IPS-NIHi7 (cell line): ENCODE data around the gene ALKBH5.
A peak's percentile ranks its signal among the peaks of the same experiment; 100 is the strongest.
"Not testable (repeated sequence)": the region's sequence is repeated elsewhere in the genome, so short reads cannot be mapped to it uniquely, and the experiment has no call there.

ENCODE experiments used
- DNase-seq: peaks from one replicate; pipeline ENCODE4 v3.0.0; 2012; ENCODE audit warnings: mixed read lengths; ENCODE audit errors: extremely low spot score

Gene ALKBH5

DNA sequence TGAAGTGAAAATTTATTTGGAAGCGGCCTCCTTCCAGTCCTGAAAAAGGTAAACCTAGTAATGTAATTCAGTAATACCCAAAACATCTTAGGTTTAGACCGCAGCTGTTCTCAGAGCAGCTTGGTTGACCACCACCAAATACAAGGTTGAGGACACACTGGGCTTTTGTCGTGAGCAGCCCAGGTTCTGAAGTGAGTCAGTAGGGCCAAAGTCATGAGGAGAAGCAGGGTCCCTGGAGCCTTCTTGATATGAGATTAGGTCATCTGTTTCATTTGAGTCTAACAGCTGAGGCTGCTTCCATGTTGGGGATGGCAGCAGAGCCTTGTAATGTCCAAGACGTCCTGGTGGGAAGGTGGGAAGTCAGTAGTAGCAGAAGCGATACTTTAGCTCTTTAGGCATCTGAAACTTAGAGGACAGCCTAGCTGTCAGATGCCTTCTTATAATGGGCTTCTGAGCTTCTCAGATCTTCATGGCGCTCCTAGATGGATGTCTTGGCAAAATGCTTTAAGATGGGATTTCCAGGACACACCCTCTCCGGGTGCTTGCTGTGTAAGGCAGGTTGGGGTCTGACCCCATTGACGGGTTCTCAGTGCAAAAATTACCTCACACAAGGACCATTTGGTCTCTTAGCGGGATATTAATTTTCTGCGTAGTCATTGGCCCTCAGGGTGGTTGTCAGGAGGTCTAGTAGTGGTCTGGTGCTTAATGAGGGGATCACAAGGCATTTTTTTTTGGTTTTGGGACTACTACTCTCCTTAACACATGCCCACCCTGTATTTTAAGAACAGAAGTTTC lies 2.4 kb downstream of the ALKBH5 start:
- no peak for DNase-seq

DNA sequence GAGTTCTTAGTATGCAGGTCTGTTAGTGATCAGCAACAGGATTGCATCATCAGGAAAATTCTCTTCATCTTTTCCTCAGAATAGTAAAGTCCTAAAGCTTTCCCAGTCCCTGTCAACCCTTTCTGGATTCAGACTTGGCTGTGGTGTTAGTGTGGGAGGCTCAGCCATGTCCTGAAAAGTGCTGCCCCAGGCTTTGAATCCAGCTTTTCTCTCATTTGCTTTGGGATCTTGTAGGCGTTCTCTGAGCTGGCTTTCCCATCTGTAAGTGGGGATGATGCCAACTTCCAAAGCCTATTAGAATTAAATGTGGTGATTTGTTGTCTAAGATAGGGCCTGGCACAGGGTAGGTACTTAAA lies 3.0 kb downstream of the ALKBH5 start:
- DNase-seq: no peak

DNA sequence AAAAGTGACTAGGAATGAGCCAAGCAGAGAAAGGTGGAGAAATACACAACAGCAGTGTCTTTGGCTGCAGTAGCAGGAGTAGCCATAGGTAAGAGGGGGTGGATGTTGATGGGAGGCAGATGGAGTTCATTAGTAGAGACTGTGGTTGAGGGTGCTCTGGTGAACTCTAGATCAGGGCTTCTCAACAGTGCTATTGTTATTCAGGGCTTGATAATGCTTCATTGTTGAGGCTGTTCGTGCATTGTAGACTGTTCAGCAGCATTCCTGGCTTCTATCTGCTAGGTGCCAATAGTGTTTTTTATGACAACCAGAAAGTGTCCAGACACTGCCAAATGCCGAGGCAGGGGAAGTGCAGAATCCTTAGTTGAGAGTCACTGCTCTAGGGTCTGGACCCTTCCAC lies 3.6 kb downstream of the ALKBH5 start:
- DNase-seq: no peak

DNA sequence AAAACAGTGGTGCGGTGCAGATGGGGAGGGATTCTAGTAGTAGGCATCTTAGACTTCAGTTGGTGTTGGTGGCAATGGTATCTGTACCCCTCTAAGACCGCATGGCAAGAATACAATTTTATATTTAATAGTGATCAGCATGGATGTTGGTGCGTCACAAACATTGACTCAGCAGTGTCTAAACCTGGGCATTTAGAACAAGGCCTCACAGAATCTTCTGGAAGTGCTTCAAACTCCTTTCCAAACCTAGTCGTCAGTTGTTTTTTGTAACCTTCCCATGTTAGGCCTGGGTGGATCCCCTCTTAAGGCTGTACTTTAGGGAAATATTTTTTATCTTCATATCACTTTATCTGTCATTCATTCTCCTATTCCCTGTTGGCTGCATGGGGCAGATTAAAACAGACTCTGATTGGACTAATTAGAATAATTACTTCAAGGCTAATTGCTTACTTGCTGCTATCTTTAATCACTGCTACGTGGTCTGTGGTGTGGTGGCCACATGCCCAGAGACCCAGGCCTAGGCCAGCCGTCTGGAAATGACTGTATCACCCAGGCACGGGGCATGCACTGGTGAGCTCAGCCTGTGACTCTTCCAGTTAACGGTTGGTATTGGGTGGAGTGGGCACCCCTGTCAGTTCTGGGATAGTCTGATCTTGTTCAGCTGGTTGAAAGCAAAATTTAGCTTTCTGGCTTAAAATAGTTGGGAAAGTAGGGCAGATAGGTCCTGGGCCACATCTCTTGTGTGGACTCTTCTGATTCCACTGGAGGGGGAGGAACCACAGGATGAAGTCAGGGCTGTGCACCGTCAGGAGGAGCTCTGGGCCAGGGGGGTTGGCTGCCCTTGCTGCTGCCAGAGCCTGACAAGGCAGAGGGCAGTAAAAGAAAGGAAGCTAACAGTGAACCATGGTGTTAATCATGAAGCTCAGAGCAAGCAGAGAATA lies 4.5 kb downstream of the ALKBH5 start:
- DNase-seq: no peak

DNA sequence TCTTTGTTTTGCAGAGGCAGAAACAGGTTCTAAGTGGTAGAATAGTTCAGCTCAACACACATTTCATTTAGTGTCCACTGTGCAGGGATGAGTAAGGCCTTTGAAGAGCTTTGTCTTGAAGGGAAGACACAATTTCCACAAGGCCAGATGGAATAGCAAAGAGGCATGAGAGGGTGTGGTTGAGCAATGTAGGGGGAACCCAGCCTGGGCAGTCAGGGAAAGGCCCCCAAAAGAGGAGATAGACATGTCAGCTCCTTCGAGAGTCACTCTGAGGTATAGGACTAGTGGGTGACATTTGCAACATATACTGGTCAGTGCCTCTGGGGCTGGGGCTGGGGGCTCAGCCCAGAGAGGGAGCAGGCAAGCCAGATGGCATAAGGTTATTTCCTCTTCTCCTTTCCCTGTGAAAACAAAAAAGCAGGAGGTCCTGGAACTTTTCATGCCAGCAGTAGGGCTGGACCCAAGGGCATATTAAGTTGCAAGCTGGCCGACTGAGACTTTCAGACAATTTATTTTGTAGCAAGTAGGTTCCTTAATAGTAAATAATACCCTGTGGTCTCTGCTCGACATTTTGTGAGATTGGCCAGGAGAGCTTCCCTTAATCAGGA lies 7.1 kb downstream of the ALKBH5 start:
- no peak for DNase-seq

DNA sequence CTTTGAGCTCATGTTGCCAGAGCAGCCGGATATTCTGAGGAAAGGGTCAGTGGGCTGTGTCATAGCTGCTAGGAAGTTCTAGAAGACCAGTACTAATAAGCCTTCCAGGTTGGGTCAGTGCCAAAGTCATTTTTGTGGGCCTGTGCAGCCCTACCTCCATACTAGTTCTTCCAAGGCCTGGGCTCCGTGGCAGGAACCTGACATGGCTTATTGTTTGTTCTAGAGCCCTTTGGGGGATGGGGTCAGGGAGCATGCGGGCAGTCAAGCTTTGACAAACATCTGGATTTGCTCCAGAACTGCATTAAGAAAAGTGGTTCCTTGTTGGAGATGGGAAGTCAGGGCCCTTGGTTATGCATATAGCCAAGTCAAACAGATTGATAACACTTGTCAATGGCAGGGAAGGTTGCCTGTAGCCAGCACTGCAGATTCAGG lies 7.6 kb downstream of the ALKBH5 start:
- DNase-seq: no peak

DNA sequence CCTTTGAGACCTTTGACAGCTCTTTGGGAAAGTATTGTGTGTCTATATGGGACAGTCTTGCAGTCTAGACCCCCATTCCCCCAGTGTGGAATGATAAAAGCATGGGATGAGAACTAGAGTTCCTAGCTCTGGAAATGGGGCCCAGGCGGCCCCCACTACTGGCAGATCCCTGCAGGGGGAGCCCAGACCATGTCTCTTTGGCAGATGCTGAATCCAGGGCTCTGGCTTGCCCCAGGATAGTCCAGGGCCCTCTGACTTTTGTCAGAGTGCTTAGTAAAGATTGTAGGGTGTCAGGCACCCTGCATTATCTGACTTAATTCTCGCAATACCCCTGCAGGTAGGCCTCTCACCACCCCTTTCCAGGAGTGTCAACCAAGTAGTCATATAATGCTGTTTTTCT lies 8.3 kb downstream of the ALKBH5 start:
- DNase-seq: peak; percentile 63

DNA sequence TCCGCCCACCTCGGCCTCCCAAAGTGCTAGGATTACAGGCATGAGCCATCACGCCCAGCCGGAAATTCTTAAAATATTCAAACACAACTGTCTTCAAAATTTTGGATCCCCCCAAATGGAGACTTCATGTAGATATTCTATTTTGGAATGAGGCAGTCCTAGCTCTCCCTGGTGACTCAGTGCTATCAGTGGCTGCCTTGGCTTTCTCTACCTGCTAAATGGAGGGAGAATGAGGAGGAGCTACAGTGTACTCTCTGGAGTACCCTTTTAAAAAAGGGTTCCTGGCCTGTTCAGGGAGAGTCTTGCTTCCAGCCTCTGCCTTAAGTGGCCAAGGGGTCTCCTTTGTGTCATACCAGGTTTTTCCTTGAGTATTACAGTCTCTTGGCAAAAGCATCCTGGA lies 10.8 kb downstream of the ALKBH5 start:
- DNase-seq: no peak

DNA sequence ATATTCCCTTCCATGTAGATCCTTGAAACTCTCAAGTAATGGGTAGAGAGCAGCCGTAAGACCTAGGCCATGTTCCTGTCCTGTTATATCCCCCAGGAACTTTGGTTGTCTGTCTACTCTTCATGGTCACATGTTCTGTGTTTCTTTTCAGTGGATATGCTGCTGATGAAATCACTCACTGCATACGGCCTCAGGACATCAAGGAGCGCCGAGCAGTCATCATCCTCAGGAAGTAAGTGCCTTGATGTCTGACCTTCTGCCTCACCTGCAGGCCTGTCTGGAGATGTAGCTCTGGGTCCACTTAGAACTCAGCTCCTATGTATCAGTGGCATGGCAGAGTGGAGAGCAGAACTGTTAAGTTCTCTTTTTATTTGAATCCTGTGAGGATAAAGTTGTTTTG lies 11.2 kb downstream of the ALKBH5 start:
- no peak for DNase-seq

DNA sequence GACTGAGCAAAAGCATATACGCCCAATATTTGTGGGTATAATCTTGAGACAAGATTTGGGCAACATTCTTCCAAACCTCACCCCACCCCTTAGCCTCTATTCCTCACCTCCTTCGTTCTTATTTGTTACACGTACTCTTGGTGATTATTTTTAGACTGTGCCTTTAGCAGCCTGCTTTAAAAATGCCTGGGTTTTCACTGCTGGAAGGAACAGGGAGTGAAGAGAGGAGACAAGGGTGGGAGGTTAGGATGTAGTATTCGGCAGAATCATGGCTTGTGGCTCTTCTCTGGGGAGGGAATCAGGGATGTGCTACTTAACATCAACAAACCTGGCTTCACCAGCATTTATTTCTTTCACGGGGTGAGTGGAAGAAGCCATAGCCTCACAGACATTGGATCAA lies 11.6 kb downstream of the ALKBH5 start:
- no peak for DNase-seq

DNA sequence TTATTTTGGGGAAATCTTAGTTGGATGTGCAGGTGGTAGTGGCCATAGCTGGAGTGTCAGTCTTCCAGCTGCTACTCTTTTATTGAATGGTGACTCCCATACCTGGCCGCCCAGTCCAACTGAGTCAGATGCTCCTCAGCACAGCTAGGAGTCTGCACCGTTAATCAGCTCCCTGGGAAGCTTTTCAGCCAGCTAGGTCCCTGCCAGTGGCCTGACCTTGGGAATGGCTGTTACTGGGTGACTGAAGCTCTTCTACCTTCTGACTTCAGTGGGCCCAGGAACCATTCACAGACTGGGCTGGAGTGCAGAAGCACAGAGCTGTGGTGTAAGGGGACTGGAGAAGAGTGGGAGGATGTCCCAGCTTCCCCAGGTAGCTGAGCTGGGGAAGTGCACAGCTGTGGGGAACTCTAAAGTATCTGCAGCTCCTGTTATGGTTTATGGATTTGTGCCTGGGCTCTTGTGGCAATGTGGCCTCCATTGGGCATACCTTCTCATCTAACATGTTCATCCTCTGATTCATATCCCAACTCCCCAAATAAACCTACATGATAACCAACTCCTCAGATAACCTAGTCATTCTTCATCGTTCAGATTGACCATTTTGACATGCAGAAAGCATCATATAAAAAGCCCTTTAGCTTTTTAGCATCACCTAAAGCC lies 14.0 kb downstream of the ALKBH5 start:
- DNase-seq: no peak

DNA sequence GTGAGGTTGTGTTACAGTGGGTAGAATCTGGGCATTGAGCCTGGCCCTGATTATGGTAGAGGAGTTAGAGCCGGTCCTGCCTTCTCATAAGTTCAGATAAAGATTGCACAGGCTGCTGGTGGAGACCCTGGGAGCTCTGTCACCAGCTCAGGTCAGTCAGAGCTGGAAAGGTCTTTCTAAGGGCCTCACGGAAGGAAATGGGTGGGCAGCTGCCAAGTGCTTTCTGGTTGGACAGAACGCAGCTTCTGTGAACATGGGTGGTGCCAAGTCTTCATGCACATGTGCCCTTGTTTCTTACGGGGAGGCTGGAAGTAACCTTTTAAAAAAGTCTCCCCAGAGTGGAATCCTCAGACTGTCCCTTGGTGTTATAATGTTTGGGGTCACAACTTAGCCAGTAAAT lies 14.9 kb downstream of the ALKBH5 start:
- no peak for DNase-seq

DNA sequence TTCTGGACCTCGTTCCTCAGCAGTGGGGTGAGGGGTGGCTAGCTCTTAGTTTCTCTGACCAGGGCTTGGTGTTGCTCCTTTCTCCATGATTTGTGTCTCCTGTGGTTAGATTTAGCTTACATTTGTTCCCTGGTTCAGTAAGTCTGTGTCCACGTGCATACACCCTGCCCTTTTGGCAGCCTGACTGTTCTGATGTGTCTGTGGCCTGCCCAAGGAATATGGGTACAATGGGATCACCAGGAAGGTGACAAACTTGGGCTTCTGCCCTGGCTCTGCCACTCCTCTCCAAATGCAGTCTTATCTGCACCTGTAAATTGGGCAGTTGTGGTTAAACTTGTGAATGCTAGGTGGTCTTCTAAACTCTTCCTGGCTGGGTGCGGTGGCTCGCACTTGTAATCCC lies 17.5 kb downstream of the ALKBH5 start:
- DNase-seq: no peak

DNA sequence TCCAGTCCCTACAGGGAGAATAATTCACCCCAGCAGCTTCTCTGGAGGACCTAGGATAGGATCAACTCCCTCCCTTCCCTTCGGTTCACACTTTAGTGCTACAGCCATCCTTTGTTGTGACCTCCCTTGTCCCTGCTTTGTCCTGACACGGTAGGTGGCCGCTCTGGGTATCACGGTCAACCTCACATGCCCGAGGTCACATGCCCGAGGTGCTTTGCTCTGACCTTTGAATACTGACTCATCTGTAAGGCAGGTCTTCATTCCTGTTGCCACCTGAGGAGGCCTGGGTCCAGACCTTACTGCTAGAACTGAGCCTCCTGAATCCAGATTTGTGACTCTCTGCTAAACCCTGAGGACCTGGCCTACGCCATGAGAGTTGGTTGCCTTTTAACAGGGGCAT lies 19.7 kb downstream of the ALKBH5 start:
- peak; percentile 68 for DNase-seq

DNA sequence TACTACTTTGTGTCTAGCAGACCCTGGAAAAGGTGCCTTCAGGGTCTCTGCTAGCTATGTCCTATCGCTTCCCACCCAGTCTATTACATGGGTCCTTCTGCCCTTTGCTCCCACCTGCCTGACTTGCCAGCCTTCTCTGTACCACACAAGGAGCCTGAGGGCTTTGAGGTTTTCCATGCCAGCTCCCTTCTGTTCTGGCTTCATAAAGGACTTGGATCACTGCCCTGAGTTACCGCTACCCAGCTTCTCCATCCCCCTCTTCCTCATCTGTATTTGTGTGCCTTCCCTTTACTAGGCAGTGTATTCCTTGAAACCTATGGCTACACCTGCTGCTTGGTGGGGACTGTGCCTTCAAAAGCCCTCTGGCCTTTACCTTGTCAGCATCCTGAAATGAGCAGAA lies 22.2 kb downstream of the ALKBH5 start:
- no peak for DNase-seq

DNA sequence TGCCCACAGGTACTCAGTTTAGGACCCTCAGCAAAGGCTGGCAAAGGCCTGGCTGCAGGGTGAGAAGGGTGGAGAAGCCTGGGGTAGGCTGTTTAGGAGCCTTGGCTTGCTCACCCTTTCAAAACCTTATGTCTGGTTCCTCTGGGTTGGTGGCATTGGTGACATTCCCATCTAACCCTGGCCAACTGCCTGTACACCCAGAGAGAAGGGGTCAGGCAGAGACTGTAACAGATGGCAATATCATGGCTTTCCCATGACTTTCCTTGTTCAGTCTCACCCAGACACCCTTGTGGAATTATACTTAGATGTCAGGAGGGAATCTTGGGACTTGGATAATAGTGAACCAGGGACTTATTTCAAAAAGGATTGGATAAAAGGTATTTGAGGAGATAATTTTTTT lies 23.3 kb downstream of the ALKBH5 start:
- no peak for DNase-seq

DNA sequence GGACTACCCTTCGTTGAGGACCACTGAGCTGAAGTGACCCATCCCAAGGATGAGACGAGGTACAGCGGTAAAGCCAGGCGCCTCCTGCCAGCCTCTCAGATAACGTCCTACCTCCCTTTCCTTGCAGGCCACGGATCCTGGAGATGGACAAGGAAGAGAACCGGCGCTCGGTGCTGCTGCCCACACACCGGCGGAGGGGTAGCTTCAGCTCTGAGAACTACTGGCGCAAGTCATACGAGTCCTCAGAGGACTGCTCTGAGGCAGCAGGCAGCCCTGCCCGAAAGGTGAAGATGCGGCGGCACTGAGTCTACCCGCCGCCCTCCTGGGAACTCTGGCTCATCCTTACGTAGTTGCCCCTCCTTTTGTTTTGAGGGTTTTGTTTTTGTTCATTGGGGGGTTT lies 24.5 kb downstream of the ALKBH5 start:
- no peak for DNase-seq

DNA sequence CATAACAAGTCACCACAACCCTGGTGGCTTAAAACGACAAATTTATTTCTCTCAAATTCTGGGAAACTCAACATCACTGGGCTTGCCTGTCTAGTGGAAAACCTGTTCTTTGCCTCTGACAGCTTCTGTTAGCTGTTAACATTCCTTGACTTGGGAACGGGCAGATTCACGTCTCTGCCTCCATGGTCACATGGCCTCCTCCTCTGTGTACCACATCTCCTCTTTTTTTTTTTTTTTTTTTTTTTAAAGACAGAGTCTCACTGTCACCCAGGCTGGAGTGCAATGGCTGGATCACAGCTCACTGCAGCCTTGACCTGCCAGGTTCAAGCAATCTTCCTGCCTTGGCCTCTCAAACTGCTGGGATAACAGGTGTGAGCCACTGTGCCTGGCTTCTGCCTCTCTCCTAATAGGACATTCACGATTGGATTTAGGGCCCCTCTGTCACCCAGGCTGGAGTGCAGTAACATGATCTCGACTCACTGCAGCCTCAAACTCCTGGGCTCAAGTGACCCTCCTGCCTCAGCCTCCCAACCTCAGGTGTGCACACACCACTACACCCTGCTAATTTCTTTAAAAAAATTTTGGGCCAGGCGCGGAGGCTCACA lies 30.1 kb downstream of the ALKBH5 start:
- DNase-seq: no peak

DNA sequence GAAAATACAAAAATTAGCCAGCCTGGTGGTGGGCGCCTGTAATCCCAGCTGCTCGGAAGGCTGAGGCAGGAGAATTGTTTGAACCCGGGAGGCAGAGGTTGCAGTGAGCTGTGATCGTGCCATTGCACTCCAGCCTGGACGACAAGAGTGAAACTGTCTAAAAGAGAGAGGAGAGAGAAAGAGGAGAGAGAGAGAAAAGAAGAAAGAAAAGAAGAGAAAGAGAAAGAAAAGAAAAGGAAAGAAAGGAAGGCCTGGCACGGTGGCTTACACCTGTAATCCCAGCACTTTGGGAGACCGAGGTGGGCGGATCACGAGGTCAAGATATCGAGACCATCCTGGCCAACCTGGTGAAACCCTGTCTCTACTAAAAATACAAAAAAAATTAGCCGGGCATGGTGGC lies 33.3 kb downstream of the ALKBH5 start:
- DNase-seq: not testable (repeated sequence)

DNA sequence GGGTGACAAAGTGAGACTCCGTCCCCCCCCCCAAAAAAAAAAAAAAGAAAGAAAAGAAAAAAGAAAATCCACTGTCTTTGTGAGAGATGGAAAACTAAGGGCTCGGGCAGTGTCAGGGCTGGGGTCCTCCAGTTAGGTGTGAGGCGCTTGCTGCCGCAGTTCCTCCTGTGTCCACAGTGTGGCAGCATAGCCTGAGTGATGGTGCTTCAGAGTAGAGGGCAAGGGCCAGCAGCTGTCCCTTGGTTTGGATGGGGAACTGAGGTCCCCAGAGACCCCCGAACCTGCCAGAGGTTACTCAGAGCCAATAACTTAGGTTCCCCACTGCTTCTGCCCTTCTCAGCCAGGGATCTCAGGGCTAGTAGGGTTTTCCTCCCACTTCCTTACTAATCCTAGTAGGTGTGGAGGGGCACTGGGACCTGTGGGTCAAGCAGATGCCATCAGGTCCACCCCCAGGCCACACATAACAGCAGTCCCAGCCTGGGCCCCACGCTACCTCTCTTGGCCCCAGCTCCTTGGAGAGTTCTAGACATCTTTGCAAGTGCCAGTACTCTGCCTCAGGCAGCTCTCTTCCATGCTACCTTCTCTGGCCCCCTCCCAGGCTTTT lies 33.9 kb downstream of the ALKBH5 start:
- peak; percentile 95 for DNase-seq

DNA sequence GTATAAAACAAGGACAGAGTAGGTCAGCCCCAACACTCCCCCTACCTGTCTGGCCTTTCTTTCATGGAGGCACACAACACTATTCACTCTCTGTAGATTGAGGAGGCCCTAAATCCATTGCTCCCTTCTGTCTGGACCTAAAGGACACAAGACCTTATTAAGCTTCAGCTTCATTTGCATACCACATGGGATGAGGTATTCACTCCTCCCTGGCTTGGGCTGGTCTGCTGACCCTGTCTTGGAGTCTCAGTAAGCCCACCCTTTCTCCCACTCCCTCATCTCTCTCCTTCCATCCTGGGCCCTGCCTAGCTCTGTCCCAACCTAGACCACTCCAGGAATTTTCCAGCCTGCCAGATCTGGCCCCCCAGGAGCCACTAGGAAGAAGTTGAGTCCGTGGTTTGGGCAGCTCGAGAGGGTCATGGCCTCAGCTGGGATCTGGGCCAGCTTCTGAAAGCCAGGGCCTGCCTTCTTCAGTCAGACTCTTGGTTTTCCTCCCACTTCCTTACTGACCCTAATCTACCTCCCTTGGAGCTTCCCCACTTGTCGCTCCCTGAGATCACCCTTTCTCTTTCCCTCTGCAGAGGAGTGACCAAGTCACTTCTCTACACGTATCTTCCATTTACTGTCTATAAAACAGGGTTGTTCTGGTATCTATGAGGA lies 35.3 kb downstream of the ALKBH5 start:
- no peak for DNase-seq
